ENCODE measurements around the gene PRRC2C. TPM values are rescaled to one million over a fixed set of nuclear protein-coding genes. Genes with fewer than 3 reads are reported as not detected.
"Not testable (repeated sequence)": the region's sequence is repeated elsewhere in the genome, so short reads cannot be mapped to it uniquely, and the experiment has no call there.

PRRC2C gene
- total RNA-seq, 1 experiment from 2014 or later = 111 TPM

DNA sequence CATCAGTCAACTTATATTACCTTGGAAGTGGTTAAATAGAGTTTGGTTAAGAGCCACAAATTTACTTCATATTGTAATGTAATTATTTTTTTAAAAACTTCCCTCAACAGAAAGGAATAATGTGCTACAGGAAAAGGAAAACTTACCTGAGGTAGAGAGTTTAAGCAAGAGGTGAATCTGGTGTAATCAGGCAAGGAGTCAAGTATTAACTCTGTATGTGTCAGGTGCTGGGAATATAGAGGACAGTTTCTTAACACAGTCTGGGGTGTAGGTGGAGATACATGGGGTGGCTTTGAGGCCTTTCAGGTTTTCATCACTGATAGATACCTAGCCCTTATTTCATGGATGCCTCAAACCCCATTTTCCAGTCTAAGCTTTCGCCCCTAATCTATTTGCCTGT, 110.8 kb downstream of the PRRC2C start:
- no peak for DNase-seq
- Histone ChIP-seq H3K4me1 (ENCODE audit: low read length) (peaks cover 8% of the 10 kb centered on the region), H3K9ac (ENCODE audit: low read length) (no peak overlapping the region), H2AFZ (ENCODE audit: low read length) (no peak overlapping the region), H3K9me2 (replicated peaks; ENCODE audit: insufficient read depth, low read length) (no peaks in the 10 kb centered on the region), H3K27me3 (ENCODE audit: low read length) (no peaks in the 10 kb centered on the region), H3K79me2 (ENCODE audit: low read length) (no peaks in the 10 kb centered on the region), H4K20me1 (ENCODE audit: insufficient read depth, low read depth, low read length) (no peaks in the 10 kb centered on the region), H3K4me3 (ENCODE audit: low read length) (no peak overlapping the region), H3K9me3 (ENCODE audit: low read length) (no peaks in the 10 kb centered on the region), H3K27ac (ENCODE audit: low read length) (no peak overlapping the region), H3K36me3 (ENCODE audit: insufficient read depth, low read length) (peaks cover 17% of the 10 kb centered on the region; the same call in 1 of the 2 replicates), H3K4me2 (ENCODE audit: low read depth, low read length, poor library complexity, severe bottlenecking) (no peak overlapping the region)

DNA sequence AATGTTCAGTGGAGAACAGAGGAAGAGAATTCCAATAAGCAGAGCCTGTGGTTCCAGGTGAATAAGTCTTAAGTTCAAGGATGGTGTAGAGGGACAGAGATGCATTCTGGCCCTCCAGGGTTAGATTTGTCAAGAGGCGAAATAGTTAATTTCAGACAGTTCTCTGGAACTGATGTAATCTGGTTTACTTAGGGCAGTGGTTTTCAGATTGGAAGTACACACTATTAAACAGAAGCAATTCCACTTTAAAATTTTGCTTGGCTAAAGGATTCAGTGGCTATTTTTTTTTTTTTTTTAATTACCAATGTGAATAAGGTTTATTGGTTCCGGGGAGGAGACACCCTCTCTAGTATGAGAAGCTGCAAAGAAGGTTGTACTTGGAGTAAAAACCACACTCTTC, 111.4 kb downstream of the PRRC2C start:
- H2AFZ ChIP-seq (ENCODE audit: low read length) = no peak overlapping the region
- H3K4me3 ChIP-seq (ENCODE audit: low read length) = no peak overlapping the region

DNA sequence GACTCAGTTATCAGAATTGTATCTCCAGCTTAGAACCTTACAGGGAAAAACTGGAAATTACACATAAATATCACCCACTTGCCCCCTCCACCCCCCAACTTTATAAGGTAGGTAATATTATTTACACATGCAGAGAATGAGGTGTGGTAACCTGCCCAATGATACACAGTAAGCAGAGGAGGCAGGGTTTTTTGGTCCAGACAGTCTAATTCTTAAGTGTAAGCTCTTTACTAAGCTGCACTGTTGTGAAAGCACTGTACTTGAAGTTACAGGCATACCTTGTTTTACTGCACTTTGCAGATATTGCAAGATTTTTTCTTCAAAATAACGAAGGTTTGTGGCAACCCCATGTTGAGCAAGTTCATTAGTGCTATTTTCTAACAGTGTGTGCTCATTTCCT, 111.9 kb downstream of the PRRC2C start:
- Histone ChIP-seq H3K4me3 (ENCODE audit: low read length) (no peak overlapping the region), H3K4me2 (ENCODE audit: low read depth, low read length, poor library complexity, severe bottlenecking) (no peak overlapping the region), H3K27ac (ENCODE audit: low read length) (no peak overlapping the region), H3K79me2 (ENCODE audit: low read length) (no peaks in the 10 kb centered on the region), H3K9me3 (ENCODE audit: low read length) (no peaks in the 10 kb centered on the region), H3K36me3 (ENCODE audit: insufficient read depth, low read length) (peaks cover 6% of the 10 kb centered on the region; the same call in 1 of the 2 replicates), H2AFZ (ENCODE audit: low read length) (no peak overlapping the region), H3K4me1 (ENCODE audit: low read length) (peaks cover 8% of the 10 kb centered on the region), H3K27me3 (ENCODE audit: low read length) (no peaks in the 10 kb centered on the region), H3K9me2 (replicated peaks; ENCODE audit: insufficient read depth, low read length) (no peaks in the 10 kb centered on the region), H3K9ac (ENCODE audit: low read length) (no peak overlapping the region), H4K20me1 (ENCODE audit: insufficient read depth, low read depth, low read length) (no peaks in the 10 kb centered on the region)
- no peak for DNase-seq

More for the DNA sequence above, 111.4 kb downstream of the PRRC2C start:
- no peak overlapping the region for H3K9ac ChIP-seq (ENCODE audit: low read length)
- no peak for DNase-seq
- no peak overlapping the region for H3K4me2 ChIP-seq (ENCODE audit: low read depth, low read length, poor library complexity, severe bottlenecking)
- H3K9me3 ChIP-seq (ENCODE audit: low read length) = no peaks in the 10 kb centered on the region
- H4K20me1 ChIP-seq (ENCODE audit: insufficient read depth, low read depth, low read length) = no peaks in the 10 kb centered on the region
- H3K9me2 ChIP-seq (replicated peaks; ENCODE audit: insufficient read depth, low read length) = no peaks in the 10 kb centered on the region
- H3K27ac ChIP-seq (ENCODE audit: low read length) = no peak overlapping the region
- H3K4me1 ChIP-seq (ENCODE audit: low read length) = peaks cover 8% of the 10 kb centered on the region
- H3K27me3 ChIP-seq (ENCODE audit: low read length) = no peaks in the 10 kb centered on the region
- H3K36me3 ChIP-seq (ENCODE audit: insufficient read depth, low read length) = peaks cover 11% of the 10 kb centered on the region; the same call in 1 of the 2 replicates
- no peaks in the 10 kb centered on the region for H3K79me2 ChIP-seq (ENCODE audit: low read length)

DNA sequence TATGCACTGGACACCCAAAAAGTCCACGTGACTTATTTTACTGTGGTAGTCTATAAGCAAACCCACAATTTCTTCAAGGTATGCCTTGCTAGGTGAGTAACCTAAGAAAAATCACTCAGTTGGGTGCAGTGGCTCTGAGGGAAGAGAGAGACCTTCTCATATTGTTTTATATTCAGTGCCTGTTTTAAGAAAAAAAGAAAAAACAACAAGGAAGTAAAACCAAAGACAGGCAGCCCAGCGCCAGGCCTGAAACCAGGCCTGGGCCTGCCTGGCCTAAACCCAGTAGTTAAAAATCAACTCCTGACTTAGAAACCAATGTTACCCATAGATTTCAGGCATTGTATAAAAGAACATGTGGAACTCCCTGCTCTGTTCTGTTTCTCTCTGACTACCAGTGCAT, 115.0 kb downstream of the PRRC2C start:
- not testable (repeated sequence) for H3K27me3 ChIP-seq (ENCODE audit: low read length)

DNA sequence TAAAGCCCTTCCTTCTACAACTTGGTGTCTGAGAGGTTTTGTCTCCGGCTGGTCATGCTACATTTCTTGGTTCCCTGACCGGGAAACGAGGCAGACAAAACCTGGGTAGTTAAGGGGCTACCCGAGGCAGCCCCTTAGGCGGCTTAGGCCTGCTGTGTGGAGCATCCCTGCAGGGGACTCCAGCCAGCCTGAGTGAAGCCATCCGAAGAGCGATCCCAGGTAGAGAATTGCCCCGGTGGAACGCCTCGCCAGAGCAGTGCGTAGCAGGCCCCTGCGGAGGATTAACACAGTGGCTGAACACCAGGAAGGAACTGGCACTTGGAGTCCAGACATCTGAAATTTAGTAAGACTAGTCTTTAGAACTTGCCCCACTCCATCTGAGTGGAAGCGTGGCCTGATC, 115.5 kb downstream of the PRRC2C start:
- H3K36me3 ChIP-seq (ENCODE audit: insufficient read depth, low read length) = no peaks in the 10 kb centered on the region; the same call in 1 of the 2 replicates
- H3K27me3 ChIP-seq (ENCODE audit: low read length) = no peaks in the 10 kb centered on the region
- no peak overlapping the region for H3K27ac ChIP-seq (ENCODE audit: low read length)
- no peak overlapping the region for H3K4me3 ChIP-seq (ENCODE audit: low read length)
- H3K9me2 ChIP-seq (replicated peaks; ENCODE audit: insufficient read depth, low read length) = no peaks in the 10 kb centered on the region
- no peak overlapping the region for H2AFZ ChIP-seq (ENCODE audit: low read length)
- H3K4me2 ChIP-seq (ENCODE audit: low read depth, low read length, poor library complexity, severe bottlenecking) = no peak overlapping the region
- H3K9me3 ChIP-seq (ENCODE audit: low read length) = no peaks in the 10 kb centered on the region
- H3K79me2 ChIP-seq (ENCODE audit: low read length) = no peaks in the 10 kb centered on the region
- H4K20me1 ChIP-seq (ENCODE audit: insufficient read depth, low read depth, low read length) = no peaks in the 10 kb centered on the region
- H3K4me1 ChIP-seq (ENCODE audit: low read length) = peaks cover 8% of the 10 kb centered on the region
- no peak overlapping the region for H3K9ac ChIP-seq (ENCODE audit: low read length)
- no peak for DNase-seq

More for the DNA sequence above, 115.0 kb downstream of the PRRC2C start:
- not testable (repeated sequence) for H4K20me1 ChIP-seq (ENCODE audit: insufficient read depth, low read depth, low read length); H3K4me1 ChIP-seq (ENCODE audit: low read length); H3K9me3 ChIP-seq (ENCODE audit: low read length); H3K36me3 ChIP-seq (ENCODE audit: insufficient read depth, low read length); H3K27ac ChIP-seq (ENCODE audit: low read length); DNase-seq; H3K79me2 ChIP-seq (ENCODE audit: low read length); H3K4me3 ChIP-seq (ENCODE audit: low read length); H3K4me2 ChIP-seq (ENCODE audit: low read depth, low read length, poor library complexity, severe bottlenecking); H3K9ac ChIP-seq (ENCODE audit: low read length); H3K9me2 ChIP-seq (replicated peaks; ENCODE audit: insufficient read depth, low read length); H2AFZ ChIP-seq (ENCODE audit: low read length)

DNA sequence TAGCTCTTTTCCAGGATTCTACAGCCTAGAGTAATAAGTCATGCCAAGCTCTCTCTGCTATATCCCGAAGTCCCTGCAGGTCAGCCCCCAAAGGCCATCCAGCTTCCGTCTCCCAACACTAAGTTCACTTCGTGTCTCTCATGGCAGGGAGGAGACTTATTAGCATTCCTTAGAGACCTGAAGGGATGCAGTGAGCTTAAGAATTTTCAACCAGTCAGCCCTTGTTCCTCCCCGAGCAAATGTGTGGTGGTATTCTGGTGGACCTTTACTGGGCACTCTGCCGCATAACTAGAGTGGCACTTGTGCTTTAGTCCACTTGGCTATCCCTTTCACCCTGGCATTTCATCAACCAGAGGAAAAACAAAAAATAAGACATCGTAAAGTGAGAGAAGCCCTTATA, 117.7 kb downstream of the PRRC2C start:
- H3K27ac ChIP-seq (ENCODE audit: low read length); H3K4me2 ChIP-seq (ENCODE audit: low read depth, low read length, poor library complexity, severe bottlenecking); H3K79me2 ChIP-seq (ENCODE audit: low read length); H3K9ac ChIP-seq (ENCODE audit: low read length); H3K4me1 ChIP-seq (ENCODE audit: low read length); H3K9me2 ChIP-seq (replicated peaks; ENCODE audit: insufficient read depth, low read length); H2AFZ ChIP-seq (ENCODE audit: low read length); H4K20me1 ChIP-seq (ENCODE audit: insufficient read depth, low read depth, low read length); H3K4me3 ChIP-seq (ENCODE audit: low read length); DNase-seq; H3K27me3 ChIP-seq (ENCODE audit: low read length); H3K9me3 ChIP-seq (ENCODE audit: low read length); H3K36me3 ChIP-seq (ENCODE audit: insufficient read depth, low read length): not testable (repeated sequence)

DNA sequence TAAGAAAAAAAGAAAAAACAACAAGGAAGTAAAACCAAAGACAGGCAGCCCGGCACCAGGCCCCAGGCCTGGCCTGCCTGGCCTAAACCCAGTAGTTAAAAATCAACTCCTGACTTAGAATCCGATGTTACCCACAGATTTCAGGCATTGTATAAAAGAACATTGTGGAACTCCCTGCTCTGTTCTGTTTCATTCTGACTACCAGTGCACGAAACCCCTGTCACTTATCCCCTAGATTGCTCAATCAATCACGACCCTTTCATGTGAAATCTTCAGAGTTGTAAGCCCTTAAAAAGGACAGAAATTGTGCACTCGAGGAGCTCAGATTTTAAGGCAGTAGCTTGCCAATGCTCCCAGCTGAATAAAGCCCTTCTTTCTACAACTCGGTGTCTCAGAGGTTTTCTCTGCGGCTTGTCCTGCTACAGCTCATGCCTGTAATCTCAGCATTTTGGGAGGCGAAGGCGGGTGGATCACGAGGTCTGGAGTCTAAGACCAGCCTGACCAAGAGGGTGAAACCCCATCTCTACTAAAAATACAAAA, 121.1 kb downstream of the PRRC2C start:
- Histone ChIP-seq H3K4me1 (ENCODE audit: low read length) (peaks cover 9% of the 10 kb centered on the region), H4K20me1 (ENCODE audit: insufficient read depth, low read depth, low read length) (no peaks in the 10 kb centered on the region), H3K9ac (ENCODE audit: low read length) (no peak overlapping the region), H2AFZ (ENCODE audit: low read length) (no peak overlapping the region), H3K4me2 (ENCODE audit: low read depth, low read length, poor library complexity, severe bottlenecking) (no peak overlapping the region), H3K36me3 (ENCODE audit: insufficient read depth, low read length) (no peaks in the 10 kb centered on the region), H3K27ac (ENCODE audit: low read length) (no peak overlapping the region), H3K9me3 (ENCODE audit: low read length) (no peaks in the 10 kb centered on the region), H3K27me3 (ENCODE audit: low read length) (no peaks in the 10 kb centered on the region), H3K79me2 (ENCODE audit: low read length) (no peaks in the 10 kb centered on the region), H3K4me3 (ENCODE audit: low read length) (no peak overlapping the region), H3K9me2 (replicated peaks; ENCODE audit: insufficient read depth, low read length) (no peaks in the 10 kb centered on the region)
- DNase-seq = no peak

DNA sequence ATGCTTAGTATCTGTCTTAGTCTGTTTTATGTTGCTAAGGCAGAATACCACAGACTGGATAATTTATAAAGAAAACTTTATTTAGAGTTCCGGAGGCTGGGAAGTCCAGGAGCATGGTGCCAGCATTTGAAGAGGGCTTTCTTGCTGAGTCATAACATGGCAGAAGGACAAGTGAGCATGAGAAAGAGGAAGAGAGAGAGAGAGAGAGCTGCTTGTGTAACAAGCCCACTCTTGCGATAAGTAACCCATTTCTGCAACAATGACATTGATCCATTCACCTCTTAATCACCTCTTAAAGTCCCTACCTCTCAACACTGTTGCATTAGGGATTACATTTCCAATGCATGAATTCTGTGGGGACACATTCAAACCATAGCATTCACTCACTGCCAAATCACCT, 125.1 kb downstream of the PRRC2C start:
- Histone ChIP-seq H3K9me3 (ENCODE audit: low read length) (no peaks in the 10 kb centered on the region), H3K4me3 (ENCODE audit: low read length) (no peak overlapping the region), H3K36me3 (ENCODE audit: insufficient read depth, low read length) (no peaks in the 10 kb centered on the region), H2AFZ (ENCODE audit: low read length) (peak overlapping the region; percentile 20), H4K20me1 (ENCODE audit: insufficient read depth, low read depth, low read length) (no peaks in the 10 kb centered on the region), H3K4me1 (ENCODE audit: low read length) (peaks cover 9% of the 10 kb centered on the region), H3K9ac (ENCODE audit: low read length) (no peak overlapping the region), H3K9me2 (replicated peaks; ENCODE audit: insufficient read depth, low read length) (no peaks in the 10 kb centered on the region), H3K27me3 (ENCODE audit: low read length) (no peaks in the 10 kb centered on the region), H3K4me2 (ENCODE audit: low read depth, low read length, poor library complexity, severe bottlenecking) (no peak overlapping the region), H3K27ac (ENCODE audit: low read length) (no peak overlapping the region), H3K79me2 (ENCODE audit: low read length) (no peaks in the 10 kb centered on the region)
- DNase-seq = peak; percentile 54

DNA sequence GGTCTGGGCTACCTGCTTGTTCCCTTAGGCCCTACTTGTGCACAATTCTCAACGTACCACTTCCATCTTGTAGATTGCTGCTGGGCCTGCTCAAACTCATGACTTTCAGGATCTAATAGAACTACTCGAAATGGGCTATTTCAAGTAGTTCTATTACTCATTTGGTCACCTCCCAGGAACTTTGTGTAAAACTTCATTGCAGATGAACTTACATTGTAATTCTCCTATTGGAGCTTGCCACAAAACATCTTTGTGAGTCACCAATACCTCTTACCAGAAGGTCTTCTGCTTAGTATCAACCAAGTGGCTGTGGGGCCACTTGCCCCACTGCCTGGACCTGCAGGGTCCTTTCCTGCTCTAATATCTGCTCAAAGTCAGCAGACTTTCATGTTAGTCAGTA, 126.0 kb downstream of the PRRC2C start:
- Histone ChIP-seq H3K4me1 (ENCODE audit: low read length) (peaks cover 9% of the 10 kb centered on the region), H3K9ac (ENCODE audit: low read length) (no peak overlapping the region), H3K27ac (ENCODE audit: low read length) (no peak overlapping the region), H3K4me2 (ENCODE audit: low read depth, low read length, poor library complexity, severe bottlenecking) (no peak overlapping the region), H3K79me2 (ENCODE audit: low read length) (no peaks in the 10 kb centered on the region), H2AFZ (ENCODE audit: low read length) (no peak overlapping the region), H3K9me2 (replicated peaks; ENCODE audit: insufficient read depth, low read length) (no peaks in the 10 kb centered on the region), H3K27me3 (ENCODE audit: low read length) (no peaks in the 10 kb centered on the region), H4K20me1 (ENCODE audit: insufficient read depth, low read depth, low read length) (no peaks in the 10 kb centered on the region), H3K4me3 (ENCODE audit: low read length) (no peak overlapping the region), H3K9me3 (ENCODE audit: low read length) (no peaks in the 10 kb centered on the region), H3K36me3 (ENCODE audit: insufficient read depth, low read length) (no peaks in the 10 kb centered on the region)
- DNase-seq = no peak

All from Karpas-422 (cell line).